ENCODE results near the gene DBNDD2.

DBNDD2 gene

DNA sequence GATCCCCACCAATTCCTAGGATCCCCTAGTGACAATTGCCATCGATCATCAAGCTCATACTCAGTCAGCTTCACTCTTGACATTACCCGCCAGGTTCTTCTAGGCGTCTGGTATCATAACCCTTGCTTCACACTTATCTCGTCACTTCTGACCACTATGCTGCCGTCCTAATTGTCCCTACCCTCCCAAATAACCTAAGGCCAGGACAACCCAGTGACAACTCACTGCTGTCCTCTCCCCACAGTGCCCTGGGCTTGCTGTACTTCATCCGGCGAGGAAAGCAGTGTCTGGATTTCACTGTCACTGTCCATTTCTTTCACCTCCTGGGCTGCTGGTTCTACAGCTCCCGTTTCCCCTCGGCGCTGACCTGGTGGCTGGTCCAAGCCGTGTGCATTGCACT is 41.5 kb upstream of the DBNDD2 start:
- Histone ChIP-seq H3K27ac (no peak overlapping the region), H3K4me3 (ENCODE audit: low read depth, low read length) (no peak overlapping the region), H3K79me2 (peaks cover 7% of the 10 kb centered on the region), H3K9ac (no peak overlapping the region), H3K9me3 (ENCODE audit: control insufficient read depth, low read length) (no peaks in the 10 kb centered on the region), H3K27me3 (ENCODE audit: control insufficient read depth, insufficient read depth, low read length) (no peaks in the 10 kb centered on the region), H3K4me2 (ENCODE audit: low read length) (no peak overlapping the region), H3K4me1 (peaks cover 4% of the 10 kb centered on the region), H2AFZ (no peak overlapping the region), H3K36me3 (ENCODE audit: control insufficient read depth, insufficient read depth, low read length) (no peaks in the 10 kb centered on the region)
- TF ChIP-seq, protein P1, sequence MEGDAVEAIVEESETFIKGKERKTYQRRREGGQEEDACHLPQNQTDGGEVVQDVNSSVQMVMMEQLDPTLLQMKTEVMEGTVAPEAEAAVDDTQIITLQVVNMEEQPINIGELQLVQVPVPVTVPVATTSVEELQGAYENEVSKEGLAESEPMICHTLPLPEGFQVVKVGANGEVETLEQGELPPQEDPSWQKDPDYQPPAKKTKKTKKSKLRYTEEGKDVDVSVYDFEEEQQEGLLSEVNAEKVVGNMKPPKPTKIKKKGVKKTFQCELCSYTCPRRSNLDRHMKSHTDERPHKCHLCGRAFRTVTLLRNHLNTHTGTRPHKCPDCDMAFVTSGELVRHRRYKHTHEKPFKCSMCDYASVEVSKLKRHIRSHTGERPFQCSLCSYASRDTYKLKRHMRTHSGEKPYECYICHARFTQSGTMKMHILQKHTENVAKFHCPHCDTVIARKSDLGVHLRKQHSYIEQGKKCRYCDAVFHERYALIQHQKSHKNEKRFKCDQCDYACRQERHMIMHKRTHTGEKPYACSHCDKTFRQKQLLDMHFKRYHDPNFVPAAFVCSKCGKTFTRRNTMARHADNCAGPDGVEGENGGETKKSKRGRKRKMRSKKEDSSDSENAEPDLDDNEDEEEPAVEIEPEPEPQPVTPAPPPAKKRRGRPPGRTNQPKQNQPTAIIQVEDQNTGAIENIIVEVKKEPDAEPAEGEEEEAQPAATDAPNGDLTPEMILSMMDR (IDR thresholded peaks at IDR 0.05): no peak

DNA sequence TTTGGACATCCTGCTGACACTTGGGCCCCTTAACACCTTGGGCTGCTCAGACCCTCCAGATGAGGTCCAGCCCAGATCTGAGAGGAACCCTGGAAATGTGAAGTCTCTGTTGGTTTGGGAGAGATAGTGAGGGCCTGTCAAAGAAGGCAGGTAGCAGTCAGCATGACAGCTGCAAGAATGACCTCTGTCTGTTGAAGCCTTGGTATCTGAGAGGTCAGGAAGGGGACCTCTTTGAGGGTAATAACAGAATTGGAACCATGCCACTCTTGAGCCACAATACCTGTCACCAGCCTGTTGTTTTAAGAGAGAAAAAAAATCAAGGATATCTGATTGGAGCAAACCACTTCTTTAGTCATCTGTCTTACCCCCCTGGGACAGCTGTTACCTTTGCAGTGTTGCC is 41.0 kb upstream of the DBNDD2 start:
- H3K27ac ChIP-seq: no peak overlapping the region
- TF ChIP-seq, protein P1 (IDR thresholded peaks at IDR 0.05): no peak
- H3K4me1 ChIP-seq: peaks cover 4% of the 10 kb centered on the region

DNA sequence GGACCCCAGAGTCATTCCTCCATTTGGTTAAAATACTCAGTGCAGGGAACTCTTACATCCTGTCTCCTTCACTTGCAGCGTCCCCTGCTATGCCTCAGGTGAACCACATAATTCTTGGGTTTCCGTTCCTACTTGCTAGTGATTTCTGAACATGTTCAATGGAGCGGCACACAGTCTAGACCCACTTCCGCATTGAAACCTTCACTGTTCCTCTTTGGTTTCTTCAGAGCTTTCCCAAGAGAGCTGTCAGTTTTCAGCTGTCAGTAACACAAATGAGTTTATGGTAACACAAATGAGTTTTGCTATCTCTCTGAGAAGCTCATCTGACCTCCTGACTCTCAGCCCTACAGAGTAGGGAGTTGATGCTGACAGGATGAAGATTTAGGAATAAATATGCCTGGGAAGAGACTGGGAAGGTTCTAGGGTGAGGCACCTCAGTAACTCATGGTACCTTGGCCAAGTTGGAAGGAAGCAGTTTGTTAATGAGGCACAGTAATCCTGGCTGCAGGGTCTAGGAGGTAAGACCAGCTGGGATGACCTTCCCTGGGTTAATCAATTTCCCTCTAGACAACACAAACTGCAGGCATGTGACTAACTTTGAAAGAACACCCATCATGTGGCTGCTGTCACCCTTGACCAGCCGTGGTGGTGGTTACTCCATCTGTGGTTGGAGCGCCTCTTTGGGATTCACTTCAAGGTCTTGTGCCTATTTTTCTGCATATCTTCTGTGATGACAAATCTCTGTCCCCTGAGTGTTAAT is 39.7 kb upstream of the DBNDD2 start:
- H3K4me2 ChIP-seq (ENCODE audit: low read length): no peak overlapping the region

More for the DNA sequence above, 41.0 kb upstream of the DBNDD2 start:
- no peak overlapping the region for H3K4me2 ChIP-seq (ENCODE audit: low read length)
- no peaks in the 10 kb centered on the region for H3K27me3 ChIP-seq (ENCODE audit: control insufficient read depth, insufficient read depth, low read length)
- peaks cover 7% of the 10 kb centered on the region for H3K79me2 ChIP-seq
- no peaks in the 10 kb centered on the region for H3K9me3 ChIP-seq (ENCODE audit: control insufficient read depth, low read length)
- no peak overlapping the region for H2AFZ ChIP-seq
- no peaks in the 10 kb centered on the region for H3K36me3 ChIP-seq (ENCODE audit: control insufficient read depth, insufficient read depth, low read length)
- H3K4me3 ChIP-seq (ENCODE audit: low read depth, low read length): no peak overlapping the region
- H3K9ac ChIP-seq: no peak overlapping the region

DNA sequence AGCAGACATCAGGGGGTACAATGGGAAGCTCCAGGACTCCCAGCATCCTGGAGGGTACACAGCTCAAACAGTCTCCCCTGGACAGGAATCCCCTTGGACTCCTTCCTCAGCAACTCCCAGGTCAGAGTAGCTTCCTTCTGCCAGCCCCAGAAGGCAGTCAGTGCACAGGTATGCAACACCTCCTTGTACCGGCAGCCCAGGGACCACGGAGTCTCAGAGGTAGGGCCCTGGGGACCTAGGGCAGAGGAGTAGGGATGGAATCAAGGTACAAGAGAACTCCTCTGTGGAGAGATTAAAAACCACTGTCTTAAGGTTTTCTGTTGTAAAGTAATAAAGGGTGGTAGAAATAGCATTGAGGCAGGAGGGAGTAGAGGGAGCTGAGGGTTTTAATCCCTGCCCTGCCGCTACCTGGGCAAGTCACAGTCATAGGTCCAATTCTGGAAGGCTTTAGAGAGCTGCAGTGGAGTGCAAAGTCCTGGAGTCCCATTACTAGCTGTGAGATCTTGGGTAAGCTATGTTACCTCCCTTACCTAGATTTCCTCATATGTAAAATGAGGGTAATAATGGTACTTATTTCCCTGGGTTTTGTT is 37.4 kb upstream of the DBNDD2 start:
- TF ChIP-seq, protein P1 (IDR thresholded peaks at IDR 0.05): no peak
- H3K27ac ChIP-seq: no peak overlapping the region
- no peaks in the 10 kb centered on the region for H3K36me3 ChIP-seq (ENCODE audit: control insufficient read depth, insufficient read depth, low read length)
- peaks cover 10% of the 10 kb centered on the region for H3K79me2 ChIP-seq
- H3K4me2 ChIP-seq (ENCODE audit: low read length): no peak overlapping the region
- H3K27me3 ChIP-seq (ENCODE audit: control insufficient read depth, insufficient read depth, low read length): no peaks in the 10 kb centered on the region
- no peaks in the 10 kb centered on the region for H3K4me1 ChIP-seq
- H3K9ac ChIP-seq: no peak overlapping the region
- H3K4me3 ChIP-seq (ENCODE audit: low read depth, low read length): no peak overlapping the region
- H2AFZ ChIP-seq: no peak overlapping the region
- no peaks in the 10 kb centered on the region for H3K9me3 ChIP-seq (ENCODE audit: control insufficient read depth, low read length)

More for the DNA sequence above, 39.7 kb upstream of the DBNDD2 start:
- H3K4me3 ChIP-seq (ENCODE audit: low read depth, low read length): no peak overlapping the region
- no peaks in the 10 kb centered on the region for H3K27me3 ChIP-seq (ENCODE audit: control insufficient read depth, insufficient read depth, low read length)
- H3K79me2 ChIP-seq: peaks cover 11% of the 10 kb centered on the region
- H3K27ac ChIP-seq: no peak overlapping the region
- TF ChIP-seq, protein P1 (IDR thresholded peaks at IDR 0.05): no peak
- H3K9ac ChIP-seq: no peak overlapping the region
- no peak overlapping the region for H2AFZ ChIP-seq
- peaks cover 4% of the 10 kb centered on the region for H3K4me1 ChIP-seq
- no peaks in the 10 kb centered on the region for H3K9me3 ChIP-seq (ENCODE audit: control insufficient read depth, low read length)
- H3K36me3 ChIP-seq (ENCODE audit: control insufficient read depth, insufficient read depth, low read length): no peaks in the 10 kb centered on the region

Data from parathyroid adenoma (tissue), 2 donors.